Fibroblast of skin of left quadriceps (primary cell): Measurements from ENCODE around the gene LPIN3.
"Not testable (repeated sequence)": the region's sequence is repeated elsewhere in the genome, so short reads cannot be mapped to it uniquely, and the experiment has no call there.

ENCODE experiments used
- DNase-seq, 2 experiments: peaks; one replicate each; pipeline ENCODE4 v3.0.0-alpha.2; 2013; ENCODE audit warnings: low read depth in 2 of 2

Gene LPIN3, protein sequence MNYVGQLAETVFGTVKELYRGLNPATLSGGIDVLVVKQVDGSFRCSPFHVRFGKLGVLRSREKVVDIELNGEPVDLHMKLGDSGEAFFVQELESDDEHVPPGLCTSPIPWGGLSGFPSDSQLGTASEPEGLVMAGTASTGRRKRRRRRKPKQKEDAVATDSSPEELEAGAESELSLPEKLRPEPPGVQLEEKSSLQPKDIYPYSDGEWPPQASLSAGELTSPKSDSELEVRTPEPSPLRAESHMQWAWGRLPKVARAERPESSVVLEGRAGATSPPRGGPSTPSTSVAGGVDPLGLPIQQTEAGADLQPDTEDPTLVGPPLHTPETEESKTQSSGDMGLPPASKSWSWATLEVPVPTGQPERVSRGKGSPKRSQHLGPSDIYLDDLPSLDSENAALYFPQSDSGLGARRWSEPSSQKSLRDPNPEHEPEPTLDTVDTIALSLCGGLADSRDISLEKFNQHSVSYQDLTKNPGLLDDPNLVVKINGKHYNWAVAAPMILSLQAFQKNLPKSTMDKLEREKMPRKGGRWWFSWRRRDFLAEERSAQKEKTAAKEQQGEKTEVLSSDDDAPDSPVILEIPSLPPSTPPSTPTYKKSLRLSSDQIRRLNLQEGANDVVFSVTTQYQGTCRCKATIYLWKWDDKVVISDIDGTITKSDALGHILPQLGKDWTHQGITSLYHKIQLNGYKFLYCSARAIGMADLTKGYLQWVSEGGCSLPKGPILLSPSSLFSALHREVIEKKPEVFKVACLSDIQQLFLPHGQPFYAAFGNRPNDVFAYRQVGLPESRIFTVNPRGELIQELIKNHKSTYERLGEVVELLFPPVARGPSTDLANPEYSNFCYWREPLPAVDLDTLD

GRCh38 chr20:41340327-41341055 lies at the start of gene LPIN3:
Gene LPIN3, plus strand, starts transcription at chr20:41340821. Its CDS starts 4,983 bp downstream, at chr20:41345804.
- peak; percentile 74 to 80 for DNase-seq

GRCh38 chr20:41293269-41294037 lies 47.2 kb upstream of the LPIN3 start:
- no peak for DNase-seq

DNA sequence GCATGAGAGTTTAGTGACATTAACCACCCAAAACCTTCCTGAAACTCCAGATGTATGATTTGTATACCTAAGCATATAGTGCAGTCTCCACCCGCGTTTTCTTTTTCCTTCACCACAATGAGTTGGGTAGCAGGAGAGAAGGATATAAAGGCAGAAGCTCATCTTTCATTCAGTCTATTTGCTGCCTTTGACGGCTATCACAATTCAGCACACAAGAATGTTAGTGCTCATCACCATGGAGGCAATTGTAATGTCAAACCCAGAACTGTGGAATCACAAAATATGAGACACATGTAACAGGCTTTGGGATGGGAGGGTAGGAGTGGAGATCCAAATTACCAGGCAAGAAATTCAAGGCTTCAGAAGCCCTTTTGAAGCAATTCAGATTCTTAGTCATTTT lies 40.7 kb upstream of the LPIN3 start:
- DNase-seq, result no peak

GRCh38 chr20:41300383-41300782 lies 40.2 kb upstream of the LPIN3 start:
- DNase-seq, result no peak

GRCh38 chr20:41300886-41301285 lies 39.7 kb upstream of the LPIN3 start:
- DNase-seq, result no peak

GRCh38 chr20:41304002-41304401 lies 36.6 kb upstream of the LPIN3 start:
- DNase-seq, result no peak

DNA sequence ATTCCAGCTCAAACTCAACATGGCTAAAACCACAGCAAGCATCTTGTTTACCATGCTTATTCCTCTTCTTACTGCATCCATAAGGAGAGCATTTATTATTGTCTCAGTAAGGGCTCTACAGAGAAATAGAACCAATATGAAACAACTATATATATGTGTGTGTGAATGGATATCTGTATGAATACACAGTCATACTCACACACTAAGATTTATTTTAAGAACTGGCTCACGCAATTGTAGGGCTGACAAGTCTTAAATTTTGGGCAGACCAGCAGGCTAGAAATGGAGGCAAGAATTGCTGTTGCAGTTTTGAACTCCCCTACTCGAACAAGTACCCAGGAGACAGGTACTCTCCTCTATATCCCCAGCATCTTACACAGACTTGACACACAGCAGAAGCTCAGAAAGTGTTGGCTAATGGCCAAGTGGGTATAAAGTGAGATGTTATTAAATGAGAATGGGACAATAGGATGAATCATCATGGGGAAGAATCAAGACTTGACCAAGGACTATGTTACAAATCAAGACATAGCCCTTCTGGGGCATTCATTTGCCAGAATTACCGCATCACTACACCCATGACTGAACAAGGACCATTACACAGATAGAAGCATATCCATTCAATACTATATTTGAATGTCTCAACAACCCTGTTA lies 36.1 kb upstream of the LPIN3 start:
- DNase-seq, result no peak

DNA sequence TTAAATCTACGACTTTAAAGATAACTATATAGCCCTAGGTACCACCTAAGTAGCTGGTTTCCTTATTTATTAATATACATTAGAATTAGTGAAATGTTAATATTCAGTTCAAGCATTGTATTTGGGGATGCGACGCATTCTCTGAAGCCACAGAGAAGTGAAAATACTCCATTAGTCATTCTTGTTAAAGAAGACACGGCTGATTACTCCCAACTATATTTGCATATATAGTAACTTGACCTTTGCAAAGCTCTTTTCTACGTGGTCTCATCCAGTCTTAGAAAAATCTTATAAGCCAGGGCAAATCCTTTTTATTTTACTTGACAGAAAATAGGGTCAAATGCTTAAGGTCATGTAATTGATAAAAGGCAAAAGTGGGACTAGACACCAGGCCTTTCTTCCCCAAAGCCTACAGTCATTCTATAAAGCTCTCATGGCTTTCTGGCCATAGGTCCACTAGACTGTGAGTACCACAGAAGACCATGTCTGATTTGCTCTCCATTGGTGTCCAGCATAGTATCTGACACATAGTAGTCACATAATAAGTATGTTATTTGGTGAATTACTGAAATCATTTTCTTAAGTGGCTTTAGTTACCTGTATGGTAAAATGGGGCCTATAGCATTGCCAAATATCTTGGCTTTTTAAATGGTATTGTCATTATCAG lies 34.4 kb upstream of the LPIN3 start:
- DNase-seq, result no peak

GRCh38 chr20:41307021-41307420 lies 33.6 kb upstream of the LPIN3 start:
- no peak for DNase-seq

- DNase-seq, result no peak
Observed at GRCh38 chr20:41308290-41308711, 32.3 kb upstream of the LPIN3 start.

DNA sequence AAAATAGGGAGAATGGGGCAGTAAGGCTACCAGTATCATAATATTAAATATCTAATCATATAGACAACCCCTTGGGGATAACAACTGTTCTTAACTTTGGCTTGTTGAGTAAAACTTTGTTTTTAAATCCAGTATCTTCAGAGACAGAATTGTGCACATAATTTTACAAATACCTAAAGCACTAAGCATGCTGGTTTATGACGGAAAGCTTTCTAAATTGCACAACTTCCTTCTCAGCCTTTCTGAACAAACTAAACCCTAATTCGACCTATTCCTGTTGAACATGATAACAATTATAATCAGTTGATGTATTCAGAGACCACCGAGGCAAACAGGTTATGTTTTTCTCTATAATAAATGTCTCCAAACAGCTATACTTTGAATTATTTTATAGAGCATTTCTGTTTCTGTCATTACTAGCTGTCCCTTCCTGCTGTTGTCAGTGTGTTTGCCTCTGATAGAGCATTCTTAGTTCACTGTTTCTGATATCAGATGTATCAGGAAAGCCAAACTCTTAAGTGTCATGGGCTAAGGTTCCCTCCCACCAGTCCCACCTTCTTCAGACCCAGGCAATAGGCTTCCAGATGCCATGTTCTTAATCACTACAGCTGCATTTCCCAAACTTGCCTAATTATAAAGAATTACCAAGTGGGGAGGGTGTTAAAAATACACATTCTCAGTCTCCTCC lies 31.8 kb upstream of the LPIN3 start:
- DNase-seq, result no peak

- DNase-seq, result no peak
Observed at GRCh38 chr20:41309817-41310216, 30.8 kb upstream of the LPIN3 start.

GRCh38 chr20:41312009-41312408 lies 28.6 kb upstream of the LPIN3 start:
- DNase-seq, result not testable (repeated sequence)

GRCh38 chr20:41314386-41314785 lies 26.2 kb upstream of the LPIN3 start:
- DNase-seq, result no peak

DNA sequence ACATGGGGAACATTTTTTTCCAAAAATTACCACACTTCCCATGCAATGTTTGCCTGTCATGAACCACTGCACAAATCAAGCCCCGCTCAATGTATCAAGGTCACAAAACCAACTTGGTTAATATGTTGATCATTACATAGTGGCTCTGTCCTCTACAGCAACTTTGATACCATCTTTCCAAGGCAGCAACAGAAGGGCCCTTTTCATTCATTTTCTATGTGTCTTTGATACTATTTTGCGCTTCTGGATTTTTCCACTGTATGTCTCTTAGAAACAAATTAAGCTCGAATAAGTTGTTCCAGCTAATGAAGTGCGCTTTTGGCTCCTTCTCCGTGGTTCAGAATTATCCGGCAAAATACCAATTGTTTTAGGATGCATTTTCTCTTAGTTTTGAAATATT lies 24.6 kb upstream of the LPIN3 start:
- DNase-seq, result no peak

DNA sequence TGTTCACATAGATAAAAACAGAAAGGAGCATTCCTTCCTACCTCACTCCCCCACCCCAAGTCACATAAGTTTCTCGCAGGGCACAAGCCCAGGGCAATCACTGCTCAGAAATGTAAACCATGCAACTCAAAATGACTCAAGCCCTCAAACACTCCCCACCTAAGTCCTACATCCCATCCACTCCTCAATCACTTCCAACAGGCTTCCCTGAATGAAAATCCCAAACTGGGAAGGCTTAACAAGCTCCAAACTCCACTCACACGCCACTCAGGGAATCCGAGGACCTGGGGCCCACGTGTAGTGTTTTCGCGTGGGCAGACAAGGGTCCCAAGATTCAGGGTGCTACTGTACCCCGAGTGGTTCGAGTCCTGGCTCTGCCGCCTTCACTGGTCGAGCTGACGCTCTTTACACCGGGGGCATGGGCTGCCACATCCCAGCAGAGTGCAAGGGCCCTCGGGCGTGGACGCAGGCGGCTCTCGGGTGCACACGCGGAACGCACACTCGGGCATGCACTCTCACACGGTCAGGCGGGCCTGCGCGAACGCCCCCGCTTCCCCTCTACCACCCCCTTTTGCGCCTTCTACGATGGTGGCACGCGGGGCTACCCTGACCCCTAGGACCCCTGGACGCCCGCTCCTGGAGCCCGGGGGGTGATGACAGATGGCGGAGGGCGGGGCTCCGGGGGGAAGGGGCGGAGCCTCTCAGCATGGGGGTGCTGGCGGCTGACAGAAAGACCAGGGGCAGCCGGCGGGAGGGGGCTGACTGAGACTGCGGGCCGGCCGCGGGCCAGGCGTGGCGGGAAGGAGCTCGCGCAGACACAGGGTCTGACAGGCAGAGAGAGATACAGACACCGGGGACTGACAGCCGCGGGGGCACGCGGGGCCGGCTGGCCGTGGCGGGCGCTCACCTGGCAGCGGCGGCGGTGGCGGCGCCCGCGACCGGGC lies 23.7 kb upstream of the LPIN3 start:
- DNase-seq, result peak; percentile 76 to 77

GRCh38 chr20:41317546-41318270 lies 22.9 kb upstream of the LPIN3 start, which contains the start of gene ZHX3:
Gene ZHX3, minus strand, starts transcription at chr20:41317731. Its CDS starts 112,815 bp downstream, at chr20:41204916.
- peak; percentile 93 to 95 for DNase-seq

DNA sequence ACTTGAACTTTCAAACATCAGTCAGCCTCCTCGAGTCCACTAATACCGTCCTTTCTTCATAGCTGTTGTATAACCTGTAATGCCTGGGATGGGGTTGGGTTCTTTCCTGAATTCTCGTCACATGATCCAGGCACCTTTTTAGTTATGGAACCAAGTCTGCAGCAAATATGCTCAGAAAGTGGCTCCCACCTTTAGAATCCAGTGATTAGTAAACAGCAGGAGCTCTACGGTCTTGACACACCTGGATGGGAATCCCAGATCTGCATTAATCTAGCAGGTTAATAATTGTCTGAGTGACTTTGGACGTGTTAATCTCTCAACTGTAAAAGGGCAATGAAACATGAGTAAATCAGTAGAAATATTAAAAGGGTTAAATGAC lies 22.4 kb upstream of the LPIN3 start:
- no peak for DNase-seq
